Type B pancreatic cell (in vitro differentiated cells): Measurements from ENCODE around the gene COG1. TPM values are rescaled to one million over a fixed set of nuclear protein-coding genes. Genes with fewer than 3 reads are reported as not detected.

Experiments
- DNase-seq: peaks from one replicate; pipeline ENCODE4 v3.0.0; 2021; ENCODE audit warnings: mixed read lengths; ENCODE audit not compliant: unreplicated experiment; ENCODE audit errors: extremely low spot score
- H3K27ac Mint-ChIP-seq: 2 replicates; pipeline ENCODE4 v1.8.0; 2021; ENCODE audit warnings: mild to moderate bottlenecking, mixed read lengths
- H3K27me3 Mint-ChIP-seq: 2 replicates; pipeline ENCODE4 v1.8.0; 2021; ENCODE audit warnings: mixed read lengths
- H3K36me3 Mint-ChIP-seq: 2 replicates; pipeline ENCODE4 v1.8.0; 2021; ENCODE audit warnings: mixed read lengths
- H3K4me1 Mint-ChIP-seq: one replicate; pipeline ENCODE4 v1.8.0; 2021; ENCODE audit warnings: mixed read lengths; ENCODE audit not compliant: unreplicated experiment
- H3K4me3 Mint-ChIP-seq: 2 replicates; pipeline ENCODE4 v1.8.0; 2021; ENCODE audit warnings: mild to moderate bottlenecking, mixed read lengths
- H3K9me3 Mint-ChIP-seq: 2 replicates; pipeline ENCODE4 v1.8.0; 2021; ENCODE audit warnings: mixed read lengths
- CTCF ChIP-seq: fragments of 200-600 bp; sonication (generic); conservative IDR thresholded peaks from 2 replicates; pipeline ENCODE4 v1.5.0; 2021; ENCODE audit warnings: antibody characterized with exemption, mild to moderate bottlenecking
- total RNA-seq: library from RNA; stranded (reverse); gene quantifications from 2 replicates; pipeline ENCODE4 v1.2.1, GENCODE V29; 2021; ENCODE audit warnings: low replicate concordance

The COG1 gene
- total RNA-seq, 1 donor from 2014 or later: 36.5 TPM

- Mint-ChIP-seq H3K4me3 (no peak overlapping the region), H3K36me3 (peaks cover 34% of the 10 kb centered on the region), H3K27me3 (no peaks in the 10 kb centered on the region)
Measured at GRCh38 chr17:73205459-73205961, 12.7 kb downstream of the COG1 start.

DNA sequence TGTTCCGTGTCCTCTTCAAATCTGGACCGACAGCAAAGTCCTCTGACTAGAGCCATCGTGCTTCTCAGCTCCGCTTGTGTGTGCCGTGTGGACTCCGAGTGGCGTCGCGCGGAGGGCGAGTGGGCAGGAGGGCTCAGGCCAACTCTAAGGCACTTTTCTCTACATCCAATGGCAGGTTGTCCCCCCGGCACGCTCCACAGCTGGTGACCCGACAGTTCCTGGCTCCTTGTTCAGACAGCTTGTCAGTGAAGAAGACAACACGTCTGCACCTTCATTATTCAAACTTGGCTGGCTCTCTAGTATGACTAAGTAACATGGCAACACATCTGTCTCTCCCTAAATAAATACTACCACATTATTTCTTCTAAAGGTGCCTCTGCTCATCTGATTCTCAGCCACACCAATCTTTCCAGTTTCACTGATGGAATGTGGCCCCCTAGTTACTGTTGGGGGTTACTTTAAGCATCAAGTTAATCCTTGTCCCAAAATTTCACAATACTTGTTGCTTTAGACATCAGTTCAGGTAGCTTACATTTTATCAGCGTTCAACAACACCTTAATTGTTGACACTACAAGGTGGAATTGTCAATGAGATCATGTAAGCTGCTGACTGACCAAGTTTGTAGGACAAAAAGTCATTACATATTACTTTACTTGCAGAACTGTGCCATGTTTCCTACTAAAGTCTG lies 15.4 kb downstream of the COG1 start:
- H3K27ac Mint-ChIP-seq: no peak overlapping the region
- no peaks in the 10 kb centered on the region for H3K9me3 Mint-ChIP-seq
- H3K4me1 Mint-ChIP-seq: peaks cover 6% of the 10 kb centered on the region
- H3K36me3 Mint-ChIP-seq: peaks cover 23% of the 10 kb centered on the region
- H3K4me3 Mint-ChIP-seq: no peak overlapping the region
- TF ChIP-seq CTCF: no peak
- H3K27me3 Mint-ChIP-seq: no peaks in the 10 kb centered on the region
- no peak for DNase-seq

More at GRCh38 chr17:73205459-73205961, 12.7 kb downstream of the COG1 start:
- H3K4me1 Mint-ChIP-seq: peaks cover 11% of the 10 kb centered on the region
- no peaks in the 10 kb centered on the region for H3K9me3 Mint-ChIP-seq
- DNase-seq: no peak
- H3K27ac Mint-ChIP-seq: peak overlapping the region; percentile 36
- no peak for TF ChIP-seq CTCF

DNA sequence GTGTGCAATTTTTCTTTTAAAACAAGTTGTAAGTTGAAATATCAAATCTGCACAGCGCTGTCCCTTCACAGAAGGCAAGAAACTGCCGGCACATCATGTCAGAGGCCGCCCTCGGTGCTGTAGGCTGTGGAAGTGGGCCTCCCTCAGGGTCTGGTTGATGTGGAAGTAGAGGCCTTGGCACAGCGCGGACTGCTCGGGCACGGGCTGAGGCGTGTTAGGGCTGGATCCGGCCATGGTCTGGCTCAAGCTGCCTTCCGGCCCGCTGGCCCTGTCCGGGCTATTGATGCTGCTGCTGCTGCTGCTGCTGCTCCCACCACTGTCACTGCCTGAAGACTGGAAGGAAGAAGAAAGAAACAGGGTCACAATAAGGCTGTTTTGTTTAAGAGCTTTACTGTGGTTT lies 16.6 kb downstream of the COG1 start:
- peaks cover 23% of the 10 kb centered on the region for H3K36me3 Mint-ChIP-seq
- DNase-seq: no peak
- H3K27me3 Mint-ChIP-seq: no peaks in the 10 kb centered on the region
- H3K27ac Mint-ChIP-seq: no peak overlapping the region
- no peak for TF ChIP-seq CTCF
- no peak overlapping the region for H3K4me3 Mint-ChIP-seq
- H3K9me3 Mint-ChIP-seq: no peaks in the 10 kb centered on the region
- no peaks in the 10 kb centered on the region for H3K4me1 Mint-ChIP-seq

GRCh38 chr17:73210002-73210678 lies 17.3 kb downstream of the COG1 start:
- no peaks in the 10 kb centered on the region for H3K9me3 Mint-ChIP-seq
- DNase-seq: no peak
- H3K27ac Mint-ChIP-seq: no peak overlapping the region
- H3K4me1 Mint-ChIP-seq: no peaks in the 10 kb centered on the region
- peak; percentile 69 for TF ChIP-seq CTCF
- no peaks in the 10 kb centered on the region for H3K27me3 Mint-ChIP-seq
- H3K4me3 Mint-ChIP-seq: no peak overlapping the region
- H3K36me3 Mint-ChIP-seq: peaks cover 23% of the 10 kb centered on the region

DNA sequence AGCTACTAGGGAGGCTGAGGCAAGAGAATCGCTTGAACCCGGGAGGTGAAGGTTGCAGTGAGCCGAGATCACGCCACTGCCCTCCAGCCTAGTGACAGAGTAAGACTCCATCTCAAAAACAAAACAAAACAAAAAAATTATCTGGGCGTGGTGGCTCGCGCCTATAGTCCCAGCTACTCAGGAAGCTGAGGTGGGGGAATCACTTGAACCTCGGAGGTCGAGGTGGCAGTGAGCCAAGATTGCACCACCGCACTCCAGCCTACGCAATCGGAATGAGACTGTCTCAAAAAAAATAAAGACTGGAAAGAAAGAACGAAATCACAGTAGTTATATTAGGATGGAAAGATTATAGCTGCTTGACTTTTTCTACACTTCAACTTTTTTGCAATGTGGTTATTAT lies 18.9 kb downstream of the COG1 start:
- no peaks in the 10 kb centered on the region for H3K27me3 Mint-ChIP-seq
- H3K4me1 Mint-ChIP-seq: peaks cover 6% of the 10 kb centered on the region
- no peak for TF ChIP-seq CTCF
- H3K9me3 Mint-ChIP-seq: no peaks in the 10 kb centered on the region
- no peak overlapping the region for H3K4me3 Mint-ChIP-seq
- no peak overlapping the region for H3K27ac Mint-ChIP-seq
- peaks cover 29% of the 10 kb centered on the region for H3K36me3 Mint-ChIP-seq
- DNase-seq: no peak
